ENCODE results near the gene FAM222A. TPM values are rescaled to one million over a fixed set of nuclear protein-coding genes. Genes with fewer than 3 reads are reported as not detected.

The FAM222A gene
- total RNA-seq, 1 experiment from 2014 or later: 12.8 TPM

DNA sequence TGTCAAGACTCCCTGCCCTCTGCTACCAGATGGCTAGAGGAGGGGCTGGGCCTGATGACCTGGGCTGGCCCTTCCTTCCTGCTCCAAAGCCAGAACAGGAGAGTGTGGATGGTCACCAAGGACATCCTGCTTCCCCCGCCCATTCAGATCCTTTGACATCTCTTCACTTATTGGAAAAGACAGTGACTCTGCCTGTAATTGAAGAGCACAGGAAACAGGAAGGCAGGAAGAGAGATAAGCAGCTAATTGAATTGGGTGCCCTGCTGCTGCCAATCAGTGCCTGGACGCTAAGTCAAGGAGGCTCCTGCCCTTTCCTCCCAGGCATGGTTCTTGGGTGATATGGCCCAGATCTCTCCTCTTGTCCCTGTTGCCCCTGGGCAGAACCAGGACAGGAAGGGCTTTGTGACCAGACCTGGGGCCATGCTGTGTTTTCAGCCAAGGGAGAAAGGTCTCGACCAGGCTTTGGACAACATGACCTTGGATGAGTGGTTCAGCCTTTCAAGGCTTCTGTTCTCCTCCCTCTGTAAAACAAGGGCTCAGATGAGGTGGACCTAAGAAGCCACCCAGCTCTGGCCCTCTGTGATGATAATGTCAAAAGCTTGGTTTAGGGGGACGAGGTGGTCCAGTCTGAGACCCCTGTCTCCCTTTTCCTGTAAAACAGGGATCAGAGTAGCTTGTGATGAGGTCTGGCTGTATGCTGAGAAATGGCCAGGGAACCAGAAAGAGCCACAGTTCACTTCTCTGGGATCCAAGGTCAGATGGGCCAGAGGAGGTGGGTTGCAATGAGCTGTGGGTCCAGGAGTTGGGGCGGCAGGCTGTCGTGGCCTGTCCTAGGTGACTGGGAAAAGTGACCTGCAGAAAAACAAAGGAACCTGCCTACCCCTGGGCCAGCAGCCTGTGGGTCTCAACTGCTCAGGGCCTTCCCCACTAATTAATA is 38.8 kb downstream of the FAM222A start:
- CTCF ChIA-PET: no interaction called here
- H3K27ac ChIP-seq (ENCODE audit: low read length): no peak overlapping the region
- DNase-seq (ENCODE audit: low read depth, low spot score) (no peak), ATAC-seq (no peak)
- TF ChIP-seq POLR2AphosphoS5 (IDR thresholded peaks at IDR 0.05; ENCODE audit: low read depth, low read length) (no peak), TCF7L2 (IDR thresholded peaks at IDR 0.05; ENCODE audit: low read depth, low read length) (no peak), SIN3A (IDR thresholded peaks at IDR 0.05; ENCODE audit: borderline replicate concordance, insufficient read depth, low read depth, low read length) (no peak)
- TF ChIP-seq, protein P1, sequence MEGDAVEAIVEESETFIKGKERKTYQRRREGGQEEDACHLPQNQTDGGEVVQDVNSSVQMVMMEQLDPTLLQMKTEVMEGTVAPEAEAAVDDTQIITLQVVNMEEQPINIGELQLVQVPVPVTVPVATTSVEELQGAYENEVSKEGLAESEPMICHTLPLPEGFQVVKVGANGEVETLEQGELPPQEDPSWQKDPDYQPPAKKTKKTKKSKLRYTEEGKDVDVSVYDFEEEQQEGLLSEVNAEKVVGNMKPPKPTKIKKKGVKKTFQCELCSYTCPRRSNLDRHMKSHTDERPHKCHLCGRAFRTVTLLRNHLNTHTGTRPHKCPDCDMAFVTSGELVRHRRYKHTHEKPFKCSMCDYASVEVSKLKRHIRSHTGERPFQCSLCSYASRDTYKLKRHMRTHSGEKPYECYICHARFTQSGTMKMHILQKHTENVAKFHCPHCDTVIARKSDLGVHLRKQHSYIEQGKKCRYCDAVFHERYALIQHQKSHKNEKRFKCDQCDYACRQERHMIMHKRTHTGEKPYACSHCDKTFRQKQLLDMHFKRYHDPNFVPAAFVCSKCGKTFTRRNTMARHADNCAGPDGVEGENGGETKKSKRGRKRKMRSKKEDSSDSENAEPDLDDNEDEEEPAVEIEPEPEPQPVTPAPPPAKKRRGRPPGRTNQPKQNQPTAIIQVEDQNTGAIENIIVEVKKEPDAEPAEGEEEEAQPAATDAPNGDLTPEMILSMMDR (IDR thresholded peaks at IDR 0.05): no peak
- TF ChIP-seq, protein P2, sequence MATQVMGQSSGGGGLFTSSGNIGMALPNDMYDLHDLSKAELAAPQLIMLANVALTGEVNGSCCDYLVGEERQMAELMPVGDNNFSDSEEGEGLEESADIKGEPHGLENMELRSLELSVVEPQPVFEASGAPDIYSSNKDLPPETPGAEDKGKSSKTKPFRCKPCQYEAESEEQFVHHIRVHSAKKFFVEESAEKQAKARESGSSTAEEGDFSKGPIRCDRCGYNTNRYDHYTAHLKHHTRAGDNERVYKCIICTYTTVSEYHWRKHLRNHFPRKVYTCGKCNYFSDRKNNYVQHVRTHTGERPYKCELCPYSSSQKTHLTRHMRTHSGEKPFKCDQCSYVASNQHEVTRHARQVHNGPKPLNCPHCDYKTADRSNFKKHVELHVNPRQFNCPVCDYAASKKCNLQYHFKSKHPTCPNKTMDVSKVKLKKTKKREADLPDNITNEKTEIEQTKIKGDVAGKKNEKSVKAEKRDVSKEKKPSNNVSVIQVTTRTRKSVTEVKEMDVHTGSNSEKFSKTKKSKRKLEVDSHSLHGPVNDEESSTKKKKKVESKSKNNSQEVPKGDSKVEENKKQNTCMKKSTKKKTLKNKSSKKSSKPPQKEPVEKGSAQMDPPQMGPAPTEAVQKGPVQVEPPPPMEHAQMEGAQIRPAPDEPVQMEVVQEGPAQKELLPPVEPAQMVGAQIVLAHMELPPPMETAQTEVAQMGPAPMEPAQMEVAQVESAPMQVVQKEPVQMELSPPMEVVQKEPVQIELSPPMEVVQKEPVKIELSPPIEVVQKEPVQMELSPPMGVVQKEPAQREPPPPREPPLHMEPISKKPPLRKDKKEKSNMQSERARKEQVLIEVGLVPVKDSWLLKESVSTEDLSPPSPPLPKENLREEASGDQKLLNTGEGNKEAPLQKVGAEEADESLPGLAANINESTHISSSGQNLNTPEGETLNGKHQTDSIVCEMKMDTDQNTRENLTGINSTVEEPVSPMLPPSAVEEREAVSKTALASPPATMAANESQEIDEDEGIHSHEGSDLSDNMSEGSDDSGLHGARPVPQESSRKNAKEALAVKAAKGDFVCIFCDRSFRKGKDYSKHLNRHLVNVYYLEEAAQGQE (IDR thresholded peaks at IDR 0.05; ENCODE audit: insufficient read depth in 1 of 2, low read depth in 2 of 2, low read length in 1 of 2): no peak
- POLR2A ChIA-PET: no interaction called here
- H3K4me3 ChIP-seq (ENCODE audit: low read depth in 2 of 2, low read length in 2 of 2): no peak overlapping the region
- H3K9me3 ChIP-seq (ENCODE audit: control insufficient read depth, insufficient read depth, low read depth, low read length): peaks cover 8% of the 10 kb centered on the region; the same call in 1 of the 2 replicates
- in situ Hi-C loops (cut with HindIII; ENCODE audit: low pct_unique_long_range_greater_than_20kb, low sequenced_read_pairs) (no loop called here), intact Hi-C loops (cut with micrococcal nuclease; ENCODE audit: unreplicated experiment) (no loop called here)
- no peaks in the 10 kb centered on the region for H3K36me3 ChIP-seq (ENCODE audit: control insufficient read depth, insufficient read depth, low read length)
- H3K27me3 ChIP-seq (ENCODE audit: control insufficient read depth, insufficient read depth, low read length): no peaks in the 10 kb centered on the region
- no TSS peak for BruUV-seq (replicated peaks)
- no peaks in the 10 kb centered on the region for H3K4me1 ChIP-seq (ENCODE audit: control insufficient read depth, insufficient read depth, low read length)

DNA sequence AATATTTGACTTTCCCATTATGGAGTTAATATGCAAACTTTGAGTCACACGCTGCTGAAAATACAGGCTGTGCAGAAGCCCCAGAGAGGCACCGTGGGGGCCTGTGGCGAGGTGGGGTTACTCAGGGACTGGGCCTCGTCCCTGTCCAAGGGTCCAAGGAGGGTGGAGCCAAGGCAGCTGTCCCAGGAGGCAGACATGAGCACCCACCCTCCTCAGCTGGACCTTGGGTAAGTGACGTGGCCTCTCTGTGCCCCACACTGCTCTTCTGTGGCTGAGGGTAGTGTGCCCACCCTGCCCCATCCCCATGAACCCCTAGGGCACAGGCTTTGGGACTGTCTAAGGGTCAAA is 39.4 kb downstream of the FAM222A start:
- H3K36me3 ChIP-seq (ENCODE audit: control insufficient read depth, insufficient read depth, low read length): no peaks in the 10 kb centered on the region
- in situ Hi-C loops (cut with HindIII; ENCODE audit: low pct_unique_long_range_greater_than_20kb, low sequenced_read_pairs): no loop called here
- no peaks in the 10 kb centered on the region for H3K4me1 ChIP-seq (ENCODE audit: control insufficient read depth, insufficient read depth, low read length)
- H3K27me3 ChIP-seq (ENCODE audit: control insufficient read depth, insufficient read depth, low read length): no peaks in the 10 kb centered on the region
- no TSS peak for BruUV-seq (replicated peaks)
- no peak overlapping the region for H3K27ac ChIP-seq (ENCODE audit: low read length)
- H3K4me3 ChIP-seq (ENCODE audit: low read depth in 2 of 2, low read length in 2 of 2): no peak overlapping the region
- CTCF ChIA-PET: interaction anchor here (0.5 kb wide), 1 partner anchor 113 kb away, joined by 8 read pairs; no protein-coding TSS in a partner anchor
- DNase-seq (ENCODE audit: low read depth, low spot score): no peak
- H3K9me3 ChIP-seq (ENCODE audit: control insufficient read depth, insufficient read depth, low read depth, low read length): peaks cover 8% of the 10 kb centered on the region; the same call in 1 of the 2 replicates
- TF ChIP-seq POLR2AphosphoS5 (IDR thresholded peaks at IDR 0.05; ENCODE audit: low read depth, low read length) (no peak), TCF7L2 (IDR thresholded peaks at IDR 0.05; ENCODE audit: low read depth, low read length) (no peak), SIN3A (IDR thresholded peaks at IDR 0.05; ENCODE audit: borderline replicate concordance, insufficient read depth, low read depth, low read length) (no peak)
- TF ChIP-seq, protein P2 (IDR thresholded peaks at IDR 0.05; ENCODE audit: insufficient read depth in 1 of 2, low read depth in 2 of 2, low read length in 1 of 2): no peak
- TF ChIP-seq, protein P1 (IDR thresholded peaks at IDR 0.05): no peak
- ATAC-seq: no peak
- POLR2A ChIA-PET: no interaction called here
- intact Hi-C loops (cut with micrococcal nuclease; ENCODE audit: unreplicated experiment): no loop called here
